ENCODE data around the gene GADD45A.

GADD45A gene

DNA sequence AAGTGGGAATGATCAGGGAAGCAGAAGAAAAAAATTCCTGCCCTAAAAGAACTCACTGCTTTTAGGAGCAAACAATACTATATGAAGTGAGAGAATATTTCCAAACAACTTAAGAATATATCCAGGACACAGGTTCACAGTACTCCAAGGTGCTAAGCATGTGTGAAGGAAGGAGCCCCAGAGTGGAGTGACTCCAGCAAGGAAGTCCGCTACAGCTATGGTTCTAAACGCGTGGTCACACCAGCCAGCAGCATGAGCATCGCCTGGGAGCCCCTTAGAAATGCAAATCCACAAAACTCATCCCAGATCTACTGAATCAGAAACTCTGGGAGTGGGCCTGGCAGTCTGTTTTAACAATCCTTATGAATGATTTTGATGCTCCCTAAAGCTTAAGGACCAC, 36.1 kb downstream of the GADD45A start:
- ATAC-seq, result no peak
- TF ChIP-seq ZNF70 (CRISPR knock-in tag; IDR thresholded peaks at IDR 0.05) (no peak), ISL1 (CRISPR knock-in tag; IDR thresholded peaks at IDR 0.05) (no peak), CSDC2 (CRISPR knock-in tag; IDR thresholded peaks at IDR 0.05) (no peak), ZNF565 (CRISPR knock-in tag; conservative IDR thresholded peaks at IDR 0.05; ENCODE audit: low read depth) (no peak), ZNF8 (CRISPR knock-in tag; IDR thresholded peaks at IDR 0.05) (no peak), TOX (CRISPR knock-in tag; IDR thresholded peaks at IDR 0.05; ENCODE audit: borderline replicate concordance) (no peak), ZFP30 (CRISPR knock-in tag; IDR thresholded peaks at IDR 0.05) (no peak), SNAI2 (CRISPR knock-in tag; IDR thresholded peaks at IDR 0.05) (no peak), ARNTL (CRISPR knock-in tag; IDR thresholded peaks at IDR 0.05; ENCODE audit: borderline replicate concordance, low read depth) (no peak), OSR1 (CRISPR knock-in tag; IDR thresholded peaks at IDR 0.05) (no peak), ZC3H10 (CRISPR knock-in tag; IDR thresholded peaks at IDR 0.05) (no peak), PPARA (CRISPR knock-in tag; IDR thresholded peaks at IDR 0.05; ENCODE audit: borderline replicate concordance) (no peak)
- TF ChIP-seq, protein P1, sequence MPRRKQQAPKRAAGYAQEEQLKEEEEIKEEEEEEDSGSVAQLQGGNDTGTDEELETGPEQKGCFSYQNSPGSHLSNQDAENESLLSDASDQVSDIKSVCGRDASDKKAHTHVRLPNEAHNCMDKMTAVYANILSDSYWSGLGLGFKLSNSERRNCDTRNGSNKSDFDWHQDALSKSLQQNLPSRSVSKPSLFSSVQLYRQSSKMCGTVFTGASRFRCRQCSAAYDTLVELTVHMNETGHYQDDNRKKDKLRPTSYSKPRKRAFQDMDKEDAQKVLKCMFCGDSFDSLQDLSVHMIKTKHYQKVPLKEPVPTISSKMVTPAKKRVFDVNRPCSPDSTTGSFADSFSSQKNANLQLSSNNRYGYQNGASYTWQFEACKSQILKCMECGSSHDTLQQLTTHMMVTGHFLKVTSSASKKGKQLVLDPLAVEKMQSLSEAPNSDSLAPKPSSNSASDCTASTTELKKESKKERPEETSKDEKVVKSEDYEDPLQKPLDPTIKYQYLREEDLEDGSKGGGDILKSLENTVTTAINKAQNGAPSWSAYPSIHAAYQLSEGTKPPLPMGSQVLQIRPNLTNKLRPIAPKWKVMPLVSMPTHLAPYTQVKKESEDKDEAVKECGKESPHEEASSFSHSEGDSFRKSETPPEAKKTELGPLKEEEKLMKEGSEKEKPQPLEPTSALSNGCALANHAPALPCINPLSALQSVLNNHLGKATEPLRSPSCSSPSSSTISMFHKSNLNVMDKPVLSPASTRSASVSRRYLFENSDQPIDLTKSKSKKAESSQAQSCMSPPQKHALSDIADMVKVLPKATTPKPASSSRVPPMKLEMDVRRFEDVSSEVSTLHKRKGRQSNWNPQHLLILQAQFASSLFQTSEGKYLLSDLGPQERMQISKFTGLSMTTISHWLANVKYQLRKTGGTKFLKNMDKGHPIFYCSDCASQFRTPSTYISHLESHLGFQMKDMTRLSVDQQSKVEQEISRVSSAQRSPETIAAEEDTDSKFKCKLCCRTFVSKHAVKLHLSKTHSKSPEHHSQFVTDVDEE (CRISPR knock-in tag; IDR thresholded peaks at IDR 0.05), result no peak
- TF ChIP-seq, protein P2, sequence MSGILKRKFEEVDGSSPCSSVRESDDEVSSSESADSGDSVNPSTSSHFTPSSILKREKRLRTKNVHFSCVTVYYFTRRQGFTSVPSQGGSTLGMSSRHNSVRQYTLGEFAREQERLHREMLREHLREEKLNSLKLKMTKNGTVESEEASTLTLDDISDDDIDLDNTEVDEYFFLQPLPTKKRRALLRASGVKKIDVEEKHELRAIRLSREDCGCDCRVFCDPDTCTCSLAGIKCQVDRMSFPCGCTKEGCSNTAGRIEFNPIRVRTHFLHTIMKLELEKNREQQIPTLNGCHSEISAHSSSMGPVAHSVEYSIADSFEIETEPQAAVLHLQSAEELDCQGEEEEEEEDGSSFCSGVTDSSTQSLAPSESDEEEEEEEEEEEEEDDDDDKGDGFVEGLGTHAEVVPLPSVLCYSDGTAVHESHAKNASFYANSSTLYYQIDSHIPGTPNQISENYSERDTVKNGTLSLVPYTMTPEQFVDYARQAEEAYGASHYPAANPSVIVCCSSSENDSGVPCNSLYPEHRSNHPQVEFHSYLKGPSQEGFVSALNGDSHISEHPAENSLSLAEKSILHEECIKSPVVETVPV (CRISPR knock-in tag; IDR thresholded peaks at IDR 0.05), result no peak
- TF ChIP-seq, protein P3, sequence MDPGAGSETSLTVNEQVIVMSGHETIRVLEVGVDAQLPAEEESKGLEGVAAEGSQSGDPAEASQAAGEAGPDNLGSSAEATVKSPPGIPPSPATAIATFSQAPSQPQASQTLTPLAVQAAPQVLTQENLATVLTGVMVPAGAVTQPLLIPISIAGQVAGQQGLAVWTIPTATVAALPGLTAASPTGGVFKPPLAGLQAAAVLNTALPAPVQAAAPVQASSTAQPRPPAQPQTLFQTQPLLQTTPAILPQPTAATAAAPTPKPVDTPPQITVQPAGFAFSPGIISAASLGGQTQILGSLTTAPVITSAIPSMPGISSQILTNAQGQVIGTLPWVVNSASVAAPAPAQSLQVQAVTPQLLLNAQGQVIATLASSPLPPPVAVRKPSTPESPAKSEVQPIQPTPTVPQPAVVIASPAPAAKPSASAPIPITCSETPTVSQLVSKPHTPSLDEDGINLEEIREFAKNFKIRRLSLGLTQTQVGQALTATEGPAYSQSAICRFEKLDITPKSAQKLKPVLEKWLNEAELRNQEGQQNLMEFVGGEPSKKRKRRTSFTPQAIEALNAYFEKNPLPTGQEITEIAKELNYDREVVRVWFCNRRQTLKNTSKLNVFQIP (CRISPR knock-in tag; IDR thresholded peaks at IDR 0.05; ENCODE audit: borderline replicate concordance, low read depth), result no peak

DNA sequence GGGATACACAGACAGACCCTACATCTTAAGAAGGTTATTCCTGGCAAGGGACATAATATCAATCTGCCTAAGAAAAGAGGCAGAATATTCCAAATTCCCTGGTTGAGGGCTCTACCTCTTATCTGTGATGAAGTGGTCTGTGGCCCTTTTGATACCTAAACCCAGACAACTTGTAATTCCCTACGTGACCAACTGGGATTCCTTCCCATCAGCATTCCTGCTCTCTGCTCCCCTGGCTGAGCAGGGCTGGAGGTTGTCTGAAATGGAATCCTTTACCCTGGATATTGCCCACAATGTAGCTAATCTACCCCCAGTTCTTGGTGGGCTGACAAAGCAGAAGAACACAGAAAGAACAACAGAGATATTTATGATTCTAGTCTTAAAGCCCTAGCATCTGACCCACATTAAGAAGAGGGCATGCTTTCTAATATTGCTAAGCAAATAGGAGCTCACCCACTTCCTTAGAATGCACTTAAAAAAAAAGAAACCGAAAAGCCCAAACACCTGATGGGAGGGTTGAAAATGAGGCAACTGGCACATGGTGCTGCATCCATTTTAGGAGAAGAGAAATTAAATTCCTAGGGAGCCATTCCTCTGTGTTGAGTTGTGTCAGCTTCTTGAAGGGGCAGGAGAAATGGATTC, 36.8 kb downstream of the GADD45A start:
- no peak for ATAC-seq
- no peak for TF ChIP-seq GLIS3 (CRISPR knock-in tag; IDR thresholded peaks at IDR 0.05)
- TF ChIP-seq, protein P4, sequence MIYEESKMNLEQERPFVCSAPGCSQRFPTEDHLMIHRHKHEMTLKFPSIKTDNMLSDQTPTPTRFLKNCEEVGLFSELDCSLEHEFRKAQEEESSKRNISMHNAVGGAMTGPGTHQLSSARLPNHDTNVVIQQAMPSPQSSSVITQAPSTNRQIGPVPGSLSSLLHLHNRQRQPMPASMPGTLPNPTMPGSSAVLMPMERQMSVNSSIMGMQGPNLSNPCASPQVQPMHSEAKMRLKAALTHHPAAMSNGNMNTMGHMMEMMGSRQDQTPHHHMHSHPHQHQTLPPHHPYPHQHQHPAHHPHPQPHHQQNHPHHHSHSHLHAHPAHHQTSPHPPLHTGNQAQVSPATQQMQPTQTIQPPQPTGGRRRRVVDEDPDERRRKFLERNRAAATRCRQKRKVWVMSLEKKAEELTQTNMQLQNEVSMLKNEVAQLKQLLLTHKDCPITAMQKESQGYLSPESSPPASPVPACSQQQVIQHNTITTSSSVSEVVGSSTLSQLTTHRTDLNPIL (CRISPR knock-in tag; IDR thresholded peaks at IDR 0.05; ENCODE audit: low read depth), result no peak
- no peak for TF ChIP-seq ESRRG (CRISPR knock-in tag; IDR thresholded peaks at IDR 0.05)
- TF ChIP-seq TOX (CRISPR knock-in tag; IDR thresholded peaks at IDR 0.05; ENCODE audit: borderline replicate concordance), result no peak
- no peak for TF ChIP-seq ZNF565 (CRISPR knock-in tag; conservative IDR thresholded peaks at IDR 0.05; ENCODE audit: low read depth)
- TF ChIP-seq ZNF70 (CRISPR knock-in tag; IDR thresholded peaks at IDR 0.05), result no peak
- TF ChIP-seq TCF4 (CRISPR knock-in tag; IDR thresholded peaks at IDR 0.05; ENCODE audit: borderline replicate concordance), result no peak
- TF ChIP-seq RARB (CRISPR knock-in tag; IDR thresholded peaks at IDR 0.05), result no peak
- TF ChIP-seq, protein P2 (CRISPR knock-in tag; IDR thresholded peaks at IDR 0.05), result no peak
- TF ChIP-seq OSR1 (CRISPR knock-in tag; IDR thresholded peaks at IDR 0.05), result no peak
- TF ChIP-seq ZC3H10 (CRISPR knock-in tag; IDR thresholded peaks at IDR 0.05), result no peak
- TF ChIP-seq, protein P3 (CRISPR knock-in tag; IDR thresholded peaks at IDR 0.05; ENCODE audit: borderline replicate concordance, low read depth), result no peak
- no peak for TF ChIP-seq CSDC2 (CRISPR knock-in tag; IDR thresholded peaks at IDR 0.05)
- TF ChIP-seq SNAI2 (CRISPR knock-in tag; IDR thresholded peaks at IDR 0.05), result no peak
- TF ChIP-seq, protein P1 (CRISPR knock-in tag; IDR thresholded peaks at IDR 0.05), result no peak
- TF ChIP-seq ZFP30 (CRISPR knock-in tag; IDR thresholded peaks at IDR 0.05), result no peak
- no peak for TF ChIP-seq PPARA (CRISPR knock-in tag; IDR thresholded peaks at IDR 0.05; ENCODE audit: borderline replicate concordance)
